NB4 (cell line): ENCODE measurements around the gene EML4.

ENCODE experiments used
- CTCF ChIP-seq: IDR thresholded peaks from one replicate; pipeline ENCODE4 v1.5.1; 2012; ENCODE audit warnings: low read depth, low read length
- MAX ChIP-seq: IDR thresholded peaks from 2 replicates; pipeline ENCODE4 v1.6.1; 2011; ENCODE audit warnings: low read depth, low read length
- POLR2A ChIP-seq: IDR thresholded peaks from 2 replicates; pipeline ENCODE4 v1.6.1; 2011; ENCODE audit warnings: mild to moderate bottlenecking; ENCODE audit not compliant: insufficient read length; ENCODE audit errors: extremely low read depth

GRCh38 chr2:42193722-42194187, 24.6 kb downstream of the EML4 start:
- TF ChIP-seq CTCF, result no peak
- TF ChIP-seq MAX, result no peak
- no peak for TF ChIP-seq POLR2A
